Omental fat pad (tissue), 4 donors: ENCODE measurements around the gene ELFN1. TPM values are rescaled to one million over a fixed set of nuclear protein-coding genes. Genes with fewer than 3 reads are reported as not detected.

Experiments used
- ATAC-seq: fragments of 150-250 bp; one replicate; pipeline ENCODE4 v1.9.1; 2016; ENCODE audit warnings: mild to moderate bottlenecking, moderate library complexity; ENCODE audit not compliant: low FRiP score
- DNase-seq: peaks from one replicate; pipeline ENCODE4 v3.0.0-alpha.2; 2019; ENCODE audit warnings: low spot score
- CTCF ChIP-seq, 3 donors: fragments of 450-650 bp; IDR thresholded peaks; one replicate each; pipeline ENCODE4 v1.5.1; 2016 to 2017; ENCODE audit warnings: antibody characterized with exemption in 3 of 3, mild to moderate bottlenecking in 3 of 3, moderate library complexity in 2 of 3
- total RNA-seq, 4 donors: library from RNA; depleted of rRNA; stranded (reverse); fragments of >200 nt; gene quantifications; one replicate each; pipeline ENCODE4 v1.1.0, GENCODE V29; 2016

Gene ELFN1
- total RNA-seq, 4 donors from 2014 or later = 3.8 to 6.0 (median 4.1) TPM

- DNase-seq (no peak), ATAC-seq (no peak)
- TF ChIP-seq CTCF (IDR thresholded peaks at IDR 0.05) = no peak
Observed at GRCh38 chr7:1706381-1706720, 36.3 kb downstream of the ELFN1 start.

- peak; percentile 20 for DNase-seq
Observed at GRCh38 chr7:1706721-1707613, 36.9 kb downstream of the ELFN1 start.

GRCh38 chr7:1707756-1708595 lies 37.9 kb downstream of the ELFN1 start:
- no peak for TF ChIP-seq CTCF (IDR thresholded peaks at IDR 0.05)
- peak; percentile 4 for DNase-seq
- ATAC-seq = no peak

More at GRCh38 chr7:1706721-1707613, 36.9 kb downstream of the ELFN1 start:
- ATAC-seq = no peak
- no peak for TF ChIP-seq CTCF (IDR thresholded peaks at IDR 0.05)

GRCh38 chr7:1708596-1709251 lies 38.6 kb downstream of the ELFN1 start:
- ATAC-seq (no peak), DNase-seq (no peak)
- no peak for TF ChIP-seq CTCF (IDR thresholded peaks at IDR 0.05)

- ATAC-seq = no peak
- no peak for TF ChIP-seq CTCF (IDR thresholded peaks at IDR 0.05)
- no peak for DNase-seq
Observed at GRCh38 chr7:1709281-1709680, 39.2 kb downstream of the ELFN1 start.

- no peak for DNase-seq
- TF ChIP-seq CTCF (IDR thresholded peaks at IDR 0.05) = no peak
- no peak for ATAC-seq
Observed at GRCh38 chr7:1709900-1710299, 39.8 kb downstream of the ELFN1 start.
